GM03348 (cell line): ENCODE measurements around the gene STAT5A.
"Not testable (repeated sequence)": the region's sequence is repeated elsewhere in the genome, so short reads cannot be mapped to it uniquely, and the experiment has no call there.

Experiments used
- DNase-seq: peaks from one replicate; pipeline ENCODE4 v3.0.0; 2012; ENCODE audit warnings: low spot score

Gene STAT5A

GRCh38 chr17:42287977-42288802, at the start of gene STAT5A:
TSS of gene STAT5A (plus strand) at chr17:42288498. CDS start at chr17:42289412, 914 bp downstream.
- peak; percentile 94 for DNase-seq

GRCh38 chr17:42239576-42239975, 48.7 kb upstream of the STAT5A start:
- DNase-seq: not testable (repeated sequence)

- no peak for DNase-seq
Measured at GRCh38 chr17:42240201-42240600, 48.1 kb upstream of the STAT5A start.

- not testable (repeated sequence) for DNase-seq
Measured at GRCh38 chr17:42240863-42241262, 47.4 kb upstream of the STAT5A start.

- DNase-seq: no peak
Measured at GRCh38 chr17:42241871-42242270, 46.4 kb upstream of the STAT5A start.

- DNase-seq: no peak
Measured at GRCh38 chr17:42243493-42243982, 44.8 kb upstream of the STAT5A start.

GRCh38 chr17:42244116-42244515, 44.2 kb upstream of the STAT5A start:
- not testable (repeated sequence) for DNase-seq

- DNase-seq: not testable (repeated sequence)
Measured at GRCh38 chr17:42245183-42245582, 43.1 kb upstream of the STAT5A start.

- no peak for DNase-seq
Measured at GRCh38 chr17:42246515-42246914, 41.8 kb upstream of the STAT5A start.

- no peak for DNase-seq
Measured at GRCh38 chr17:42247734-42248133, 40.6 kb upstream of the STAT5A start.

GRCh38 chr17:42248351-42249179, 39.7 kb upstream of the STAT5A start:
- DNase-seq: peak; percentile 73

- DNase-seq: no peak
Measured at GRCh38 chr17:42249681-42250446, 38.4 kb upstream of the STAT5A start.

- peak; percentile 26 for DNase-seq
Measured at GRCh38 chr17:42251115-42251514, 37.2 kb upstream of the STAT5A start.

- no peak for DNase-seq
Measured at GRCh38 chr17:42252597-42253550, 35.4 kb upstream of the STAT5A start.

- DNase-seq: no peak
Measured at GRCh38 chr17:42253578-42253977, 34.7 kb upstream of the STAT5A start.

- DNase-seq: no peak
Measured at GRCh38 chr17:42255445-42255844, 32.9 kb upstream of the STAT5A start.

- DNase-seq: no peak
Measured at GRCh38 chr17:42260318-42260717, 28.0 kb upstream of the STAT5A start.

- DNase-seq: not testable (repeated sequence)
Measured at GRCh38 chr17:42264366-42264765, 23.9 kb upstream of the STAT5A start.

- DNase-seq: no peak
Measured at GRCh38 chr17:42266462-42266861, 21.8 kb upstream of the STAT5A start.

- DNase-seq: no peak
Measured at GRCh38 chr17:42266918-42267766, 21.2 kb upstream of the STAT5A start.
